ENCODE measurements around the gene TRIM54.

- TF ChIP-seq CTCF (IDR thresholded peaks at IDR 0.05) (no peak), POLR2A (IDR thresholded peaks at IDR 0.05) (no peak)
These were observed 1.4 kb upstream of the TRIM54 start for GRCh38 chr2:27280826-27281225.

Data from right lobe of liver (tissue), 4 donors.